Measurements from ENCODE around the gene TREM2. TPM values are rescaled to one million over a fixed set of nuclear protein-coding genes. Genes with fewer than 3 reads are reported as not detected.
"Not testable (repeated sequence)": the region's sequence is repeated elsewhere in the genome, so short reads cannot be mapped to it uniquely, and the experiment has no call there.

The TREM2 gene
- total and polyA plus RNA-seq, 2 experiments from 2014 or later, result 2.2 to 2.5 TPM

DNA sequence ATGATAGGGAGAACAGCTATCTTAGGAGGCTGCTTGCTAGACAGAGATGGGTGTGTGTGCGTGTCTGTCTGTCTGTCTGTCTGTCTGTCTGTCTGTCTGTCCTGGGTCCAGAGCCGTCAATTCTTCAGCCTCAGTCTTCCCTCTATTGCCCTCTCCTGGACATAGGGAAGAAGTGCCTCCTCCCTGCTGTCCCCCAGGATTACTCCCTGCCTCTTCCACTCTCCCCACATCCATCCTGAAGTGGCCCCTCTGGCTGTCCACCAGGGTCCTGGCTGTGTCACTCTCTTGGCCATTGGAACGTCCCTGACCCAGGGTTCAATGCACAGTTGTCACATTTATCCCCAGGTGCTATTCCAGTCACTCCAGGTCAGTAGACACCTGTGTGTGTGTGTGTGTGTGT is 27.9 kb upstream of the TREM2 start:
- Histone ChIP-seq H3K4me1 (ENCODE audit: insufficient read depth) (no peaks in the 10 kb centered on the region), H3K4me2 (no peak overlapping the region), H4K20me1 (ENCODE audit: insufficient read depth, poor library complexity, severe bottlenecking) (no peaks in the 10 kb centered on the region), H3K9me2 (replicated peaks; ENCODE audit: insufficient read depth) (no peaks in the 10 kb centered on the region), H3K27me3 (peaks cover 8% of the 10 kb centered on the region), H3K4me3 (no peak overlapping the region), H3K79me2 (no peaks in the 10 kb centered on the region), H2AFZ (no peak overlapping the region), H3K27ac (no peak overlapping the region), H3K36me3 (replicated peaks; ENCODE audit: insufficient read depth, low read depth) (no peaks in the 10 kb centered on the region), H3K9me3 (ENCODE audit: low read depth) (no peaks in the 10 kb centered on the region)
- WGBS (ENCODE audit: low lambda C conversion rate, missing lambda C conversion rate), result 84% methylated on average over 3 of the region's 3 CpGs
- no peak for TF ChIP-seq EZH2phosphoT487 (IDR thresholded peaks at IDR 0.05; ENCODE audit: low read depth, severe bottlenecking, unreplicated experiment)
- TF ChIP-seq, protein P1, sequence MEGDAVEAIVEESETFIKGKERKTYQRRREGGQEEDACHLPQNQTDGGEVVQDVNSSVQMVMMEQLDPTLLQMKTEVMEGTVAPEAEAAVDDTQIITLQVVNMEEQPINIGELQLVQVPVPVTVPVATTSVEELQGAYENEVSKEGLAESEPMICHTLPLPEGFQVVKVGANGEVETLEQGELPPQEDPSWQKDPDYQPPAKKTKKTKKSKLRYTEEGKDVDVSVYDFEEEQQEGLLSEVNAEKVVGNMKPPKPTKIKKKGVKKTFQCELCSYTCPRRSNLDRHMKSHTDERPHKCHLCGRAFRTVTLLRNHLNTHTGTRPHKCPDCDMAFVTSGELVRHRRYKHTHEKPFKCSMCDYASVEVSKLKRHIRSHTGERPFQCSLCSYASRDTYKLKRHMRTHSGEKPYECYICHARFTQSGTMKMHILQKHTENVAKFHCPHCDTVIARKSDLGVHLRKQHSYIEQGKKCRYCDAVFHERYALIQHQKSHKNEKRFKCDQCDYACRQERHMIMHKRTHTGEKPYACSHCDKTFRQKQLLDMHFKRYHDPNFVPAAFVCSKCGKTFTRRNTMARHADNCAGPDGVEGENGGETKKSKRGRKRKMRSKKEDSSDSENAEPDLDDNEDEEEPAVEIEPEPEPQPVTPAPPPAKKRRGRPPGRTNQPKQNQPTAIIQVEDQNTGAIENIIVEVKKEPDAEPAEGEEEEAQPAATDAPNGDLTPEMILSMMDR (IDR thresholded peaks at IDR 0.05; ENCODE audit: poor library complexity), result no peak
- no peak for TF ChIP-seq EZH2 (IDR thresholded peaks at IDR 0.05; ENCODE audit: borderline replicate concordance)
- DNase-seq (ENCODE audit: low spot score), result no peak

GRCh38 chr6:41189967-41190366 is 27.1 kb upstream of the TREM2 start:
- H3K36me3 ChIP-seq (replicated peaks; ENCODE audit: insufficient read depth, low read depth), result no peaks in the 10 kb centered on the region
- TF ChIP-seq EZH2 (IDR thresholded peaks at IDR 0.05; ENCODE audit: borderline replicate concordance), result no peak
- TF ChIP-seq, protein P1 (IDR thresholded peaks at IDR 0.05; ENCODE audit: poor library complexity), result no peak
- no peak for TF ChIP-seq EZH2phosphoT487 (IDR thresholded peaks at IDR 0.05; ENCODE audit: low read depth, severe bottlenecking, unreplicated experiment)
- DNase-seq (ENCODE audit: low spot score), result no peak
- no peaks in the 10 kb centered on the region for H4K20me1 ChIP-seq (ENCODE audit: insufficient read depth, poor library complexity, severe bottlenecking)
- H3K9me3 ChIP-seq (ENCODE audit: low read depth), result no peaks in the 10 kb centered on the region
- no peak overlapping the region for H3K4me2 ChIP-seq
- H3K79me2 ChIP-seq, result no peaks in the 10 kb centered on the region
- H3K4me1 ChIP-seq (ENCODE audit: insufficient read depth), result no peaks in the 10 kb centered on the region
- no peak overlapping the region for H3K4me3 ChIP-seq
- no peak overlapping the region for H2AFZ ChIP-seq
- WGBS (ENCODE audit: low lambda C conversion rate, missing lambda C conversion rate), result 98% methylated on average over 2 of the region's 2 CpGs
- H3K9me2 ChIP-seq (replicated peaks; ENCODE audit: insufficient read depth), result no peaks in the 10 kb centered on the region
- H3K27me3 ChIP-seq, result no peaks in the 10 kb centered on the region
- no peak overlapping the region for H3K27ac ChIP-seq

DNA sequence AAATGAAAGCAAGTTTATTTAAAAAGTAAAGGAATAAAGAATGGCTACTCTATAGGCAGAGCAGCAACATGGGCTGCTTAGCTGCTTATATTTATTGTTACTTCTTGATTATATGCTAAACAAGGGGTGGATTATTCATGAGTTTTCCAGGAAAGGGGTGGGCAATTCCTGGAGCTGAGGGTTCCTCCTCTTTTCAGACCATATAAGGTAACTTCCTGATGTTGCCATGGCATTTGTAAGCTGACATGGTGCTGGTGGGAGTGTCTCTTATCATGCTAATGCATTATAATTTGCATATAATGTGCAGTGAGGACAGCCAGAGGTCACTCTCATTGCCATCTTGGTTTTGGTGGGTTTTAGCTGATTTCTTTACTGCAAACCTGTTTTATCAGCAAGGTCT is 26.1 kb upstream of the TREM2 start:
- not testable (repeated sequence) for H3K9me2 ChIP-seq (replicated peaks; ENCODE audit: insufficient read depth); H3K4me2 ChIP-seq; H3K27me3 ChIP-seq; H3K79me2 ChIP-seq; H2AFZ ChIP-seq; DNase-seq (ENCODE audit: low spot score); H3K4me3 ChIP-seq; H3K36me3 ChIP-seq (replicated peaks; ENCODE audit: insufficient read depth, low read depth); H3K4me1 ChIP-seq (ENCODE audit: insufficient read depth); H3K27ac ChIP-seq; H3K9me3 ChIP-seq (ENCODE audit: low read depth); H4K20me1 ChIP-seq (ENCODE audit: insufficient read depth, poor library complexity, severe bottlenecking)

- no peaks in the 10 kb centered on the region for H3K27me3 ChIP-seq
- WGBS (ENCODE audit: low lambda C conversion rate, missing lambda C conversion rate), result 88% methylated on average over 8 of the region's 8 CpGs
- H3K36me3 ChIP-seq (replicated peaks; ENCODE audit: insufficient read depth, low read depth), result no peaks in the 10 kb centered on the region
- H2AFZ ChIP-seq, result no peak overlapping the region
- H3K4me1 ChIP-seq (ENCODE audit: insufficient read depth), result no peaks in the 10 kb centered on the region
- no peak for DNase-seq (ENCODE audit: low spot score)
- H3K4me3 ChIP-seq, result no peak overlapping the region
- no peaks in the 10 kb centered on the region for H3K9me2 ChIP-seq (replicated peaks; ENCODE audit: insufficient read depth)
- H3K4me2 ChIP-seq, result no peak overlapping the region
- no peaks in the 10 kb centered on the region for H3K79me2 ChIP-seq
- TF ChIP-seq, protein P1 (IDR thresholded peaks at IDR 0.05; ENCODE audit: poor library complexity), result no peak
- TF ChIP-seq EZH2phosphoT487 (IDR thresholded peaks at IDR 0.05; ENCODE audit: low read depth, severe bottlenecking, unreplicated experiment) (no peak), EZH2 (IDR thresholded peaks at IDR 0.05; ENCODE audit: borderline replicate concordance) (no peak)
- no peak overlapping the region for H3K27ac ChIP-seq
- no peaks in the 10 kb centered on the region for H3K9me3 ChIP-seq (ENCODE audit: low read depth)
- H4K20me1 ChIP-seq (ENCODE audit: insufficient read depth, poor library complexity, severe bottlenecking), result no peaks in the 10 kb centered on the region
Measured at GRCh38 chr6:41187924-41188886, 25.3 kb upstream of the TREM2 start.

Measured in hepatocyte (in vitro differentiated cells).